GM18858 (cell line): ENCODE measurements around the gene DCLK3.
A peak's percentile ranks its signal among the peaks of the same experiment; 100 is the strongest.

Experiments used
- ATAC-seq: cut with Tn5 transposase; IDR thresholded peaks from one replicate; pipeline ENCODE4 v1.9.1; 2021; ENCODE audit not compliant: unreplicated experiment

The DCLK3 gene

DNA sequence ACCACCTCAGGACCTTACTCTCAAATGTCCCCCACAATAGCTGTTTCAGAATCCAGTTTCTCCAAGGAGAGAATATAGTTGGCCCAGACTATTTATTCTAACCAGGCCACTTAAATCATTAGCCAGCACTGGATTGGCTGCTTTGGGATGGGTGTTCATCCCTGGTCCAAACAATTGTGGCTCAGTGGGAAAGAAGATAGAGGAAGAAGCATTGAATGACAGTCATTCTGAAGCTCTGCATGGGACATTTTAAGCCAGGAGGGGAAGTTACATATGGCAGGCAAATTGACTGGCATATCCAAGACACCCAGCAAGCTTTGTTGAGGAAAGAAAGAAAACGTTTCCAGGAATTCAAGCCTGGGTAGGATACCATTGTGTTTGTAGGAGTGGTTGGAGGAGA is 5.6 kb upstream of the DCLK3 start:
- ATAC-seq: no peak

DNA sequence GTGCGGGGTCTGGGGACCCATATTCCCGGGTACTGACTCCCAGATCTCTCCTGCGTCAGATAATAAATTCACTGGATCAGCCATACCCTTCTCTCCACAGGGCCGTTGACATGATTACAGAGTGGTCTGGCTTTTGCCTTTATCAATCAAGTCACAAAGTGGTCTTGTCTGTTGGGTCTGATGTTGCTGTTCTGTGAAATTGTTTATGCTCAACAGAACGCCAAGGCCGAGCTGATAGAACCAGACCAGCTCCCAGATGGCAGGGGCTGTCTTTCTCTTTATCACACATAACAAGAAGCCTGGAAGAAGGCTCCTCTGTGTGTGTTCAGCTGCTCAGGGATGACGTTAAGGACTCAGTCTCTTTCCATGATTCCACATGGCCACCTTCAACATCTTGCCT is 751 bp upstream of the DCLK3 start:
- no peak for ATAC-seq

GRCh38 chr3:36764704-36765038 is 318 bp upstream of the DCLK3 start:
- ATAC-seq: no peak

DNA sequence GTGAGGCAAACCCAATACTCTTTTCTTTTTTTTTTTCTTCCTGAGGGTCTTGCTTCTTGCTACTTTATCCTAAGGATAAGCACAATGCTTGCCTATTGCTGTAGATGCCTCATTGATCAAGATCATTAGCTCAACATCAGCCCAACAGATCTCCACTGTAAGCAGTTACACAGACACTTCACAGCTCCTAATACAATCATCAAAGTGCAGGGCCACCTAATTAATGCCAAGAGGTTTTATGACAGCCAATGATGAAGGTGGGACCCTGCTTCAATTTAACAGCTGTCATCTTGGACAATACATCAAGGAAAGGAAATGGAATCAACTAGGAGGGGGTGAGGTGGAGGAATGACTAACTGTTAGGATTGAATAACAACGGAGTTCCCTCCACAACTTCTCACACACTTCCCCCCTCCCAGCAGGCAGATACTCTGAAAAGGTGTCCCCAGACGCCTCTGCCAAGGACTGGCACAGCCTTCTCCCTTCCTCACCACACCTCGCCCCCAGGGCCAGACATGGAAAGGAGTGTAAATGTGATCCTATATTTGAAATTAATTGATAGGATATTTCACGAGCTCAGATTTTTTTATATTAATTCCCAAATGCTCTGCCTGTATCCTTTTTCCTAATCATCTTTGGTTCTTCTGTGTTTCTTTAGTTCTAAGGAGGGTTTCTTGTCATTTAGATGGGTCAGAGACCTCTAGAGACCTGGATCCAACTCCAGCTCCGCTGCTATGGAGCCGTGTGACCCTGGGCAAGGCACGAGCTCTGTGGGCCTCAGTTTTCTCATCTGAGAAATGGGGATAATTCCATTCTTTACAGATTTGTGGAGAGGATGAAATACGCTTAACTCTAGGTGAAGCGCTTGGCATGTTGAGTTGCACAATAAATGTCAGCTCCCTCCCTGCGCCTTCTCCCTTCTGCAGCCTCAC is 1.2 kb downstream of the DCLK3 start:
- ATAC-seq: no peak

GRCh38 chr3:36761779-36762178 is 2.6 kb downstream of the DCLK3 start:
- ATAC-seq: no peak

GRCh38 chr3:36756269-36756668 is 8.1 kb downstream of the DCLK3 start:
- no peak for ATAC-seq

GRCh38 chr3:36751326-36751725 is 13.0 kb downstream of the DCLK3 start:
- ATAC-seq: no peak

DNA sequence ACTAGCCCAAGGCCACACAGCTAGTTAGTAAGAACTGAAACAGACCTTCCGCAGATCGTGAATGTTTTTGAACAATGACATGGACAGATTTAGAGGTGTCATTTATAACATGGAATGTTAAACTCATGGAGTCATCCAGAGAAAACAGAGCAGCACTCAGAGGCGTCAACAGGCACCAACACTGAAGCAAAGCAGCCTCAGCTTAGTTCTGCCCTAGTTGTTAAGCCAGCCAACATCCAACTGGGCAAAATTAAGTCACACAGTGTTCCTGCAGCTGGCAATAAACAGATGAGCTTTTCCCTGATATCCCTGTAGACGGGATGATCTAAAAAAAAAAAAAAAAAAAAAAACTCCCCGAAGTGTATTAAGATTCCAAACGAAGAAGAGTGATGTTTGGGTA is 13.6 kb downstream of the DCLK3 start:
- no peak for ATAC-seq

- no peak for ATAC-seq
Measured at GRCh38 chr3:36744763-36745162, 19.6 kb downstream of the DCLK3 start.

GRCh38 chr3:36743826-36744225 is 20.5 kb downstream of the DCLK3 start:
- ATAC-seq: no peak

DNA sequence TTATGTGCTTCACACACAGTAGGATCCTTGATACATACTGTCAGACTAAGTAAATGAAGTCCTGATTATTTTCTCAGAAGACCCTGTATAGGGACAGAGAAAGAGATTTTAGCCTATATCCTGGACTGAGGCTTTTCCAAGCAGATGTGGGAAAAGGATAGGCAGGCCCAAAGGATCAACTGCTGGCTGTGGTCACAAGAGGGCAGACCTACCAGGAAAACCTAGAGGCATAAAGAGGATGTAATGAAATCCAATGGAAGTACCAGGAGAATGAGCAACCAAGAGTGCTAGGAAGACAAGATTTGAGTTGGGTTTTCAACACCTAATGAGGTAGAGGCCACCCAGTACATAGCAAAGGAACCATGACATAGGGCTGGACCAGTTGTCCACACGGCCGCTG is 23.1 kb downstream of the DCLK3 start:
- no peak for ATAC-seq

GRCh38 chr3:36740787-36741186 is 23.6 kb downstream of the DCLK3 start:
- ATAC-seq: no peak

GRCh38 chr3:36738702-36739101 is 25.7 kb downstream of the DCLK3 start:
- no peak for ATAC-seq

DNA sequence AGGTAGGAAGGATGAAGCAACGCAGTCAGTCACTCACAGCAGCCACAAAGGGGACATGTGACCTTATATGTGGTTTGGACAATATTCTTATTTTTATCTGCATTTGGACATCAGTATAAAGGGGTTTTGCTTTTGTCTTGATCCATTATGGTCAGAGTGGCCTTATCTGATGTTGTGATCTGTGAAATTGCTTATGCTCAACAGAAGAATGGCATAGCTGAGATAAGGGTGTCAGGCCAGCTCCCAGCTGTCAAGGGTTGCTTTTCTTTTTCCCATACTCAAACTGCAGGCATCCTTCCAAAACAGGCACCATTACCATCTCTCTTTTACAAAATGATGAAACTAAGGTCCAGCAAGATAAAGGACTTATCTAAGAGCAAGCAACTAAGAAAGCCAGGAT is 28.1 kb downstream of the DCLK3 start:
- ATAC-seq: no peak

DNA sequence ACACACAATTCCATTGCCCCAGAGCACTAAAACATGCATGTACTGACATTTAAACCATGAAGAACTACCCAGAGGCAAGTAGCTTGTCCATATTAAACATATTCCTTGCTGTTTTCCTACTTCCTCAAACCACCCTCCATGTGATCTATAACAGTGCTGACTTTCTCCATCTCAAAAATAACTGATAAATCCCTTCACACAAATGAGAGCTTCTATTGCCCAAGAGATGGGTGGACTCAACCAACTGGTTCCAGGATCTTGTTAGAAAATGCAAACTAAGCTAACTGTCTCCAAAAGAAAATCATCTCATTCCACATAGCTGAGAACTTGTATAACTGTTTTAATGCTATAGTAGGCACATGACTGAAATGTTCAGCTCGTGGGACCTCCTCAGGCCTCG is 29.6 kb downstream of the DCLK3 start:
- ATAC-seq: no peak

DNA sequence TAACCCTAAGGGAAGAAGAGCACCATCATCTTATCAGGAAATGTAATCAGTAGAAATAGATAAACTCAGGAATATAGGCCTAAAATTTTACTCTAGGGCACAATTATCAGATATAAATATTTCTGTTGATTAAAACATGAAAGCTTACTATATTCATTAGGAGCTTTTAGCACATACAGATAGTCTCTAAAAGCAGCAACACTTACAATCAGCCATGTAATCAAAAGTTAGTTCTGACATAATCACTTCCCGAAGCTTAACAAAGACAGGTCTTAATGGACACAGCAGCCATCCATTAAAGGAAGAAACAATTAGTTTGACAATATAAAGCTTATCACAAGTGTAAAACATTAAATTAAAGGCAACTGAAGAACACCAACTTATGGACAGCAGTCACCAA is 30.6 kb downstream of the DCLK3 start:
- no peak for ATAC-seq

DNA sequence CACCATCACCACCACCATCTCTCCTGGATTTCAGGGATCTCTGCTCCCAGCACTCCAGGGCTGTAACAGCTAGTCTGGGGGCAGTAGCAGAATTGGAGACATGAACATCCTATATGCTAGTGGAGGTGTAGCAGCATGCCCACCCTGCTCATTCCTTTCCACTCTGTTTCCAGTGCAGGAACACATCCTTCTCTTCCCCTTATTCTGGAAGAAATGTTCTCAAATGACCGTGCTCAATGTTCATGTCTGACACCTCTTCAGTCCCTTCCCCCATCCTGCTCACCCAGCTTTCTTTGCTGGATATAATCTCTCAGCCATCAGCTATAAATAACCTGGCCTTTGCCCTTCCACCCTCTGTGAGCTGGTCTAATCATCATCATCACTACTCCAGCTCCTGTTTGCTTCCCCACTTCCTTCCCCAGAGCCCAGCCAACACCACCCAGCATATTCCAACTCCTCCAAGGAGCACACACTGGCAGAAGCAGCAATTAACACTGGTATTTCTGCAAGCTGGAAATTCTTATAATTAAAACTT is 31.1 kb downstream of the DCLK3 start:
- ATAC-seq: no peak

GRCh38 chr3:36730966-36731365 is 33.4 kb downstream of the DCLK3 start:
- no peak for ATAC-seq

- peak; percentile 42 for ATAC-seq
Measured at GRCh38 chr3:36729204-36730056, 34.9 kb downstream of the DCLK3 start.

DNA sequence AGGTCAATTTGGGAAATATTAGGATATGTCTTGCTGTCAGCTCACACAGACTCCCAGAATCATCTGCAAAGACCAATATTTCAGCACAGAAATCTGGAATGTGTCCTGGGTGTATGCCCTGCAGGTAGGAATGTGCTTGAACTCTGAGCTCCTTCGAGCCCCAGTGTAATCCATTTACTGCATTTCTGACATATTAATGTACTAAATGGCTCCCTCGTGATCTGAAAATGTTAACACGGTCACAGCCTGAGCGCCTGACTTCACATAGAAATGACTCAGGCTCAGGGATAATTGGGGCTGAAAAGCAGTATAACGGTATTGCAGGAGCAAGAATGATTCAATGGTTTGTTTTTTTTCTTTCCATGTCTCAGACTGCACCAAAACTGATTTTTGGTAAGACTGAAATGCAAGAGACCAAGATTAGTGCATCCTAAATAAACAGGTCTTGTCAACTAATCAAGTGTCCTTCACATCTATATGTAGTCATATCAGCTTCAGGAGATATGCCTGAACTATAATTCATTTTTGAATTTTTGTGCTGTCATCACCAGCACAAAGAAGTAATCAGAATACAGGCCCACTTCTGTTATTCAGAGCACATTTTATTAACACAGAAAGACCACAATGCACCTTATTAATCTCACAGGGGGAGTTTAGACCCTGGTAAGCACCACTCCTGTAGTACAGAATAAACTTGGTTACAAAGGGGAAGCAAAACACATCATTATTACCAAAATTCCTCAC is 49.8 kb downstream of the DCLK3 start:
- ATAC-seq: no peak

GRCh38 chr3:36713904-36714303 is 50.4 kb downstream of the DCLK3 start:
- no peak for ATAC-seq
